ENCODE measurements around the gene RERE. TPM values are rescaled to one million over a fixed set of nuclear protein-coding genes. Genes with fewer than 3 reads are reported as not detected.

The RERE gene
- 22.1 to 24.8 TPM (median 23.2 TPM) in 5 replicates for total RNA-seq (2022; extraction: Qiagen RNA extraction)

DNA sequence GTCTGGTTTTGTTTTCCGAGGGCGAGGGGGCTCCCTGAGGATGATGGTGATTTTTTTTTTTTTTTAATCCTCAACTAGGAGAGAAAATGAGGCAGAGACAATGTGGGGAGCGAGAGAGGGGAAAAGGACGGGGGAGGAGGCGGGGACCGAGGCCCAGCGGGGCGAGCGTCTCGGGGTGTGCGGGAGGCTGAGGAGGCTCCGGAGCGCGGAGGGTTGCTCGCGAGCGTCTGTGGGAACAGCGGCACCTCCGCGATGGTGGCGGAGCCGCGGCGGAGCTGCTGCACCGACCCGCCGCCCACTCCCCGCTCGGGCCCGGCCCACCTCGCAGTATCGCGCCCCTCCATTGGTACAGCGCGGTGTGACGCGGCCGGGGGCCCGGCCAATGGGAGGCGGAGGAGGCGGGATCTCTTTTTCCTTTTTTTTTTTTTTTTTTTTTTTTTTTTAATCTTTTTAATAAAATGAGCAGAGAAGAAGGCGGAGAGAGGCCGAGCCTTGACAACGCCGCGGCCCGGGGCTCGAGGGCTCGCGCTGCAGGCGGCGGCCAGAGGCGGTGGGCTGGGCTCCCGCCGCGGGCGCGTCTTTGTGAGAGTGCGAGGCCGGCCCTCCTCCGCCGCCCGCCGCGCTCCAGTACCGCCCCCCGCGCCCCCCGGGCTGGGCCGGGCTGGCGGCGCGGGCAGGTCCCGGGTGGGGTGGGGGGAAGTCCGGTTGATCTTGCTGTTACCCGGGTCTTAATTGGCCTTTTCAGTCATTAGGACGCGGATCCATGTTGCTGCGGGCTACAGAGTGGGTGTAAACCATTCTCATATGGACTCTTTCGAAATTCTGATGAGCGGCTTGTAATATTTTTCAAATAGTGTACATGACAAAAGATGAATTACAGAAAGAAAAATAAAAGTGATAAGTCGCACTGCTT, at the start of gene RERE:
Gene RERE, minus strand, starts transcription at position 229 of the 913 bp plus-strand sequence.

GRCh38 chr1:8317647-8318381, 499.6 kb downstream of the RERE start, which contains the start of gene SLC45A1:
Gene SLC45A1, plus strand, starts transcription at chr1:8318114. Its CDS starts 6,216 bp downstream, at chr1:8324330.

Other genes starting within 250 kb of the RERE start
- gene ENO1, start 61.0 kb upstream of the RERE start, total RNA-seq (2022; extraction: Qiagen RNA extraction) = 2,745 to 2,980 TPM (median 2,846 TPM) in 5 replicates
- gene CA6, start 128.2 kb upstream of the RERE start, total RNA-seq (2022; extraction: Qiagen RNA extraction) = not detected in 5 replicates
- not detected in 5 replicates for gene SLC2A7, start 208.8 kb upstream of the RERE start, total RNA-seq (2022; extraction: Qiagen RNA extraction)

All from A549 treated with Mapracorat at 1 μM for 4 hours (cell line).